CD4-positive, alpha-beta T cell treated with Interleukin-2 at 100 ng/mL for 4 hours (primary cell): ENCODE data around the gene CAPN1.

Experiments used
- DNase-seq: peaks from one replicate; pipeline ENCODE4 v3.0.0-alpha.2; 2020; ENCODE audit warnings: low spot score

The CAPN1 gene

GRCh38 chr11:65204143-65204542 lies 22.4 kb downstream of the CAPN1 start:
- DNase-seq: no peak

GRCh38 chr11:65204646-65205601 lies 23.2 kb downstream of the CAPN1 start:
- DNase-seq: peak; percentile 38

DNA sequence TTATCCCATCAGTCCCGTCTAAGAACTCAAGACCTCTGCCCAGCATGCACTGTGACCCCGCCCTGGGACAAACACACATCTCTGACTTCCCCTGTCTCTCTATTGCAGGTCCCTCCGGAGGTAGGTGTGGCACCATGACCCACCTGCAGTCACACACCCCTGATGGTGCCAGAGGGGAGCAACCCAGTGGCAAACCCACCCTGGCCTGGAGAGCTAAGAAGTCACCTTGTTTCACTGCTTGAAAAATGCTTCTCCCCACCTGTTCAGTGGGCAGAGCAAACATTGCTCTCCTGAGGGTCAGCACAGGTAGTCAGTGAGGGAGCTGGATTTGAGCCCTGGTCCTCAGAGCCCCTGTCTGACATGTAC lies 23.9 kb downstream of the CAPN1 start:
- no peak for DNase-seq

DNA sequence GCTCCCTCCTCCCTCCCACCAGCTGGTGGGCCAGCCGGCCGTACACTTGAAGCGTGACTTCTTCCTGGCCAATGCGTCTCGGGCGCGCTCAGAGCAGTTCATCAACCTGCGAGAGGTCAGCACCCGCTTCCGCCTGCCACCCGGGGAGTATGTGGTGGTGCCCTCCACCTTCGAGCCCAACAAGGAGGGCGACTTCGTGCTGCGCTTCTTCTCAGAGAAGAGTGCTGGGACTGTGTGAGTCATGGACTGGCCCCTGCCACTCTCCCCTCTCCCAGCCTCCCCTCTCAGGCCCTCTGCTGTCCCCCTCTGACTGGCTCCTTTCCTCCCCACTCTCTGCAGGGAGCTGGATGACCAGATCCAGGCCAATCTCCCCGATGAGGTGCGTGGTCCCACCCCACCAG lies 24.7 kb downstream of the CAPN1 start:
- DNase-seq: no peak

GRCh38 chr11:65206901-65207300 lies 25.2 kb downstream of the CAPN1 start:
- no peak for DNase-seq

DNA sequence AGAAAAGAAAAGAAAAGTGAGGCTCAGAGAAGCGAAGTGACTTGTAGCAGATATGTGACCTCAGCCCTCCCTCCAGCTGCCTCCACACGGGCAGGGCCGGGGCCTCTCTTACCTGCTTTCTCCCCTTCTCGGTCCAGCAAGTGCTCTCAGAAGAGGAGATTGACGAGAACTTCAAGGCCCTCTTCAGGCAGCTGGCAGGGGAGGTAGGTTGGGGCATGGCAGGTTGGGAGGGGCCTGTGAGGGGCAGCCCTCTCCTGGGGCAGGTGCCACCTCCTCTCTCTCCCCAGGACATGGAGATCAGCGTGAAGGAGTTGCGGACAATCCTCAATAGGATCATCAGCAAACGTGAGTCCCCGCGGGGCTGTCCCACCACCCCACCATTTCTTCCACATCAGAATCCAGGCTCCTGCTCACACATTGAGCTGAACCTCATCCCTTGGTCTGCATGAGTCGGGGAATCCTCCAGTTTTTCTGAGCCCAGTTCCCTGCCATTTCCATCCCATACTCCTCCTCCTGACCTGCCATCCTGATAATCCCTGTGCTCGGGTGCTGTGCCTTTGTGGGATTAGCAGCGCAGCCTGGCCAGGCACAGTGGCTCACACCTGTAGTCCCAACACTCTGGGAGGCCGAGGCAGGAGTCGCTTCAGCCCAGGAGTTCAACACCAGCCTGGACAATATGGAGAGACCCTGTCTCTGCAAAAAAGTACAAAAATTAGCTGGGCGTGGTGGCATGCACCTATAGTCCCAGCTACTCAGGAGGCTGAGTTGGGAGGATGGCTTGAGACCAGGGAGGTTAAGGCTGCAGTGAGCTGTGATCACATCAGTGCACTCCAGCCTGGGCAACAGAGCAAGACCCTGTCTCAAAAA lies 26.4 kb downstream of the CAPN1 start:
- no peak for DNase-seq

DNA sequence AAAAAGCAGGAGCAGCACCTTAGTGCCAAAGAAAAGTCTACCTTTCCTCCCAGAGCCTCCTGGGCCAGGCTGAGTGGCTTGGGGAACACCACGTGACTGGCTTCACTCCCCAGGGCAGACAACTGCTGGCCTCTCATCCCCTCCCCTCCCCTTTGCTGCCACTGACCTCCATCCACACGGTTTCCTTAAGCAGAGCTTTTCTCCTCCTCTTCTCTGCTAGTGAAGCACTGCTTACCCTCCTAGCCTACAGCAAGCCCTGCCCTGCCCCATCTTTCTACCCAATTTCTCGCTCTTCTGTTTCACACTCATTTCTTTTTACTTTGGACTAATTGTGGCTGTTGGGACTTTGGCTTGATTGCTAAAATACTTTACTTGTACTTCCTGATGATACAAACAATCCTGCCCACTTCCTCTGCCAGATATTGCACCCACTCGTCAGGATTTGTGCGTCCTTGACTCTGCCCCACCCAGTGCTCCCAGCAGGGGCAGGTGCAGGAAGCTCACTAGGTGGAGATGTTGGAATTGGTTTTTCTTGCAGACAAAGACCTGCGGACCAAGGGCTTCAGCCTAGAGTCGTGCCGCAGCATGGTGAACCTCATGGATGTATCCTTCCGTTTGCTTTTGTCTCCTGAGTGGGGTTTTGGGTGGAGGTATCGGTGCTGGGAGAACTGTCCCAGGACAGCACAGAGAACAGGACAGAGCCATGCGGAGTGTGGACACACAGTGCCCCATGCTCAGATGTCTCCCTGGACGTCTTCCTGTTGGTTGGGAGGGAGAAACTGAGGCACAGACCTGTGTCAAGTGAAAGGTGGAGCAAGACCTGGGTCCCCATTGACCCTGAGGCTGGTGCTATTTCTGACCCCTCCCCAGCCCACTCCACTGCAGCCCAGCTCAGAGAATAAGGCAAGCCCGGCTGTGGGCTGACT lies 27.3 kb downstream of the CAPN1 start:
- DNase-seq: no peak

DNA sequence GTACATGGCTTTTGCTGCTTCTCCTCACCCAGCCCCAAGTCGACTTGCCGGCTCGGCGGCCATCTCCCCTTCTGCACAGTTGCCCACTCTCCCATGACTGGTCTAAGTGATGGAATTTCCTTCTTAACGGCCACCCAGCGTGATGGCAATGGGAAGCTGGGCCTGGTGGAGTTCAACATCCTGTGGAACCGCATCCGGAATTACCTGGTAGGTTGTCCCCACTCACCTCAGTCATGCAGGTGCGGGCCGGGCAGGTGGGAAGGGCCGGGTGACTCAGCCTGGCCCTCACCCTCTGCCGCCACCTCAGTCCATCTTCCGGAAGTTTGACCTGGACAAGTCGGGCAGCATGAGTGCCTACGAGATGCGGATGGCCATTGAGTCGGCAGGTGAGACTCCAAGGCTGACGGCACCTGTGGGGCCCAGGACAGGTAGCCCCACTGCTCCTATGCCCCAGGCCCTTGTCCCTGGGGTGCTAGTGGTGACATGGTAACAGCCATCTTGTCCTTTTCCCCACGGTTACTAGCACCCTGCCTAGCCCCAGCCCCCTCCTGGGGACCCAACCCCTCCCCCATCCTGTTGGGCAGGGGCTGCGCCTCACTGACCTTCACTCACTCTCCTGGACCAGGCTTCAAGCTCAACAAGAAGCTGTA lies 28.1 kb downstream of the CAPN1 start:
- no peak for DNase-seq

GRCh38 chr11:65210361-65210731 lies 28.6 kb downstream of the CAPN1 start:
- no peak for DNase-seq

DNA sequence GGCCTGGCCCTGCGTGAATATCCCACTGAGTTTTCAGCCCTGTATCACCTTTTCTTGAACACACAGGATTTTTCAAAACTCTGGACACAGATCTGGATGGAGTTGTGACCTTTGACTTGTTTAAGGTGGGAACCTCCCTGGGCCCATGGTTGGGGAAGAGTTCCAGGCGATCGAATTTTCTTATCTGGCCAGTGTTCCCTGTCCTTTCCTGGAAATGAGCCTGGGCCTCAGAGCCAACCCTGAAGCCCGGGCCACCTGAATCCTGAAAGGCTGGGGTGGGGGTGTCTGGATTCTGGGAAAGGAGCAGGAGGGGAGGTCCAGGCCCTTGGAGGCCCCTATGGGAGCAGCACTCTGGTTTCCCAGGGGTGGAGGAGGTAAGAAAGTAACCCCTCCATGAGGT lies 29.0 kb downstream of the CAPN1 start:
- DNase-seq: no peak

GRCh38 chr11:65211293-65212105 lies 29.8 kb downstream of the CAPN1 start:
- DNase-seq: no peak

- no peak for DNase-seq
These were observed 30.6 kb downstream of the CAPN1 start for GRCh38 chr11:65212226-65212801.

GRCh38 chr11:65213322-65214211 lies 31.8 kb downstream of the CAPN1 start:
- peak; percentile 9 for DNase-seq

GRCh38 chr11:65214212-65214845 lies 32.6 kb downstream of the CAPN1 start:
- no peak for DNase-seq

- DNase-seq: no peak
These were observed 33.8 kb downstream of the CAPN1 start for GRCh38 chr11:65215441-65216076.

GRCh38 chr11:65216830-65217229 lies 35.1 kb downstream of the CAPN1 start:
- no peak for DNase-seq

- DNase-seq: no peak
These were observed 36.0 kb downstream of the CAPN1 start for GRCh38 chr11:65217441-65218423.
